Ascending aorta (tissue), 2 donors: ENCODE measurements around the gene HLA-DOB. TPM values are rescaled to one million over a fixed set of nuclear protein-coding genes. Genes with fewer than 3 reads are reported as not detected.
"Not testable (repeated sequence)": the region's sequence is repeated elsewhere in the genome, so short reads cannot be mapped to it uniquely, and the experiment has no call there.

ENCODE experiments used
- DNase-seq, 2 donors: peaks; one replicate each; pipeline ENCODE4 v3.0.0-alpha.2; 2019; ENCODE audit warnings: low spot score in 2 of 2
- H3K27ac ChIP-seq, 2 donors: fragments of 200-600 bp; sonication (generic); one replicate each; pipeline ENCODE4 v1.5.1; 2016 to 2017; ENCODE audit warnings: mild to moderate bottlenecking in 1 of 2
- H3K27me3 ChIP-seq: fragments of 200-600 bp; sonication (generic); one replicate; pipeline ENCODE4 v1.5.1; 2017
- H3K36me3 ChIP-seq, 2 donors: fragments of 200-600 bp; sonication (generic); one replicate each; pipeline ENCODE4 v1.5.1; 2016
- H3K4me1 ChIP-seq, 2 donors: fragments of 200-600 bp; sonication (generic); one replicate each; pipeline ENCODE4 v1.5.1; 2016 to 2017; ENCODE audit warnings: mild to moderate bottlenecking in 1 of 2
- H3K4me3 ChIP-seq, 2 donors: fragments of 200-600 bp; sonication (generic); one replicate each; pipeline ENCODE4 v1.5.1; 2016 to 2017; ENCODE audit warnings: mild to moderate bottlenecking in 1 of 2
- H3K9me3 ChIP-seq, 2 donors: fragments of 200-600 bp; sonication (generic); one replicate each; pipeline ENCODE4 v1.5.1; 2016
- intact Hi-C: fragments of 100-400 bp; cut with DNase I; formaldehyde crosslinking; loops from one replicate; pipeline ENCODE4 v1.15.1; 2023
- total RNA-seq: library from RNA; depleted of rRNA; stranded (reverse); fragments of >200 nt; gene quantifications from one replicate; pipeline ENCODE4 v1.1.0, GENCODE V29; 2016
- TF ChIP-seq, protein P1 (sequence below), 3 experiments: fragments of 200-600 bp in 2 of 3; fragments of 450-650 bp in 1 of 3; sonication (generic) in 2 of 3; IDR thresholded peaks; one replicate each; pipeline ENCODE4 v1.5.1; 2016 to 2019; ENCODE audit warnings: antibody characterized with exemption in 3 of 3, mild to moderate bottlenecking in 1 of 3, moderate library complexity in 1 of 3

Gene HLA-DOB
- total RNA-seq, 1 donor from 2014 or later, result not detected

DNA sequence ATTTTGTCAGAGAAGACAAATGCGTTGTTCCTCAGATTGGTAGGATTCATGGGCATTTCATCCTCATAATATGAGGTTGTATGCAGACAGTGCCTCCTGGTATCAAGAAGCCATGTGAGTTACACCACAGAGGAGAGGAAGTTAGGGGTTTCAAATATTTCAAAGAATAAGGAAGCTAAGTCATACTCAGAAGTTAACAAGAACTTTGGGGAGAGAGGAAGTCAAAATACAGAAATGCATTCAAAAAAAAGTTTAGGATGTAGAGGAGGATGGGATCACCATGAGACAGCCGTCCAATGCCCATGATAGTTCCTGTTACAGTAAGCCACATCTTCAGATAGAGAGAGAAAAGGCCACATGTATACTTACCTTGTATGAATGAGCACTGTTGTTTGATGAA, 22.3 kb downstream of the HLA-DOB start:
- H3K27me3 ChIP-seq, result no peaks in the 10 kb centered on the region
- DNase-seq, result no peak
- intact Hi-C loops, result loop anchor here (10.0 kb wide), 1 partner anchor 550 kb away; no protein-coding TSS in a partner anchor
- H3K9me3 ChIP-seq, result no peaks in the 10 kb centered on the region
- H3K4me3 ChIP-seq, result no peak overlapping the region
- H3K4me1 ChIP-seq, result no peaks in the 10 kb centered on the region
- TF ChIP-seq, protein P1, sequence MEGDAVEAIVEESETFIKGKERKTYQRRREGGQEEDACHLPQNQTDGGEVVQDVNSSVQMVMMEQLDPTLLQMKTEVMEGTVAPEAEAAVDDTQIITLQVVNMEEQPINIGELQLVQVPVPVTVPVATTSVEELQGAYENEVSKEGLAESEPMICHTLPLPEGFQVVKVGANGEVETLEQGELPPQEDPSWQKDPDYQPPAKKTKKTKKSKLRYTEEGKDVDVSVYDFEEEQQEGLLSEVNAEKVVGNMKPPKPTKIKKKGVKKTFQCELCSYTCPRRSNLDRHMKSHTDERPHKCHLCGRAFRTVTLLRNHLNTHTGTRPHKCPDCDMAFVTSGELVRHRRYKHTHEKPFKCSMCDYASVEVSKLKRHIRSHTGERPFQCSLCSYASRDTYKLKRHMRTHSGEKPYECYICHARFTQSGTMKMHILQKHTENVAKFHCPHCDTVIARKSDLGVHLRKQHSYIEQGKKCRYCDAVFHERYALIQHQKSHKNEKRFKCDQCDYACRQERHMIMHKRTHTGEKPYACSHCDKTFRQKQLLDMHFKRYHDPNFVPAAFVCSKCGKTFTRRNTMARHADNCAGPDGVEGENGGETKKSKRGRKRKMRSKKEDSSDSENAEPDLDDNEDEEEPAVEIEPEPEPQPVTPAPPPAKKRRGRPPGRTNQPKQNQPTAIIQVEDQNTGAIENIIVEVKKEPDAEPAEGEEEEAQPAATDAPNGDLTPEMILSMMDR (IDR thresholded peaks at IDR 0.05), result no peak
- no peaks in the 10 kb centered on the region for H3K36me3 ChIP-seq
- no peak overlapping the region for H3K27ac ChIP-seq

DNA sequence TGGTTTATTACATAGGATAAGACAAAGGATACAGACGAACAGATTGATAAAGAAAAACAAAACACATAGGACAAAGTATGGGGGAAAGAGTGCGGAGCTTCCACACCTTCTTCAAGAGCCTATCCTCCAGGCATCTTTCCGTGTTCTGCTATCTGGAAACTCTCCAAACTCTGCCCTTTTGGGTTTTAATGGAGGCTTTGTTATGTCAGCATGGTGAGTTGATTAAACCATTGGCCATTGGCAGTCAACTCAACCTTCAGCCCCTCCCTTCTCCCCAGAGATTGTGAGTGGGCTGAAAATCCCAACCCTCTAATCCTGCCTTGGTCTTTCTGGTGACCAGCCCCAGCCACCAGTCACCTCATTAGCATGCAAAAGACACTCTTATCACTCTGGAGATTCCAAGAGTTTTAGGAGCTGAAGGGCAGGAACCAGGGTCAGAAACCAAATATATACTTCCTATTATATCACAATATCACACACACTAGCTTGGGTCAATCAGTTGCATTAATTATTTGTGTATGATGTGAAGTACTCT, 23.8 kb downstream of the HLA-DOB start:
- Histone ChIP-seq H3K36me3 (no peaks in the 10 kb centered on the region), H3K9me3 (no peaks in the 10 kb centered on the region), H3K27ac (no peak overlapping the region), H3K4me1 (no peaks in the 10 kb centered on the region), H3K27me3 (no peaks in the 10 kb centered on the region), H3K4me3 (no peak overlapping the region)
- intact Hi-C loops, result loop anchor here (10.0 kb wide), 1 partner anchor 548 kb away; no protein-coding TSS in a partner anchor
- no peak for DNase-seq
- TF ChIP-seq, protein P1 (IDR thresholded peaks at IDR 0.05), result no peak

DNA sequence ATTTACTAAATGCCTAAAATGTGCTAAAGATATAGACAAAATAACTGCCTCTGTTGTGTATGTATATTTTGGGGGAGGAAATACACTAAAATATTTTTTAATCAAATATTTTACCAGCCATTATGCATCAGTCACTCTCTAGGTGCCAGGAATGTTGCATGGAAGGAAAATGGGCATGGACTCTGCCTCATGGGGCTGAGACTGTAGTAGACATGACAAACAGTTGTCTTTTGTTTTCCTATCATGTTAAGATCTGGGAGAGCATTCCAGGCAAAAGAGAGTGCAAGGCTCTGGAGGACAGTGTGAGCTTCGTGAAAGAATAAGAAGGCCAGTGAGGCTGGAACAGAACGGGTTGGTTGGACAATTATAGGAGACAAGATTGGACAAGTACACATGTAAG, 26.5 kb downstream of the HLA-DOB start:
- intact Hi-C loops, result loop anchor here (10.0 kb wide), 1 partner anchor 546 kb away; no protein-coding TSS in a partner anchor
- no peaks in the 10 kb centered on the region for H3K27me3 ChIP-seq
- H3K9me3 ChIP-seq, result no peaks in the 10 kb centered on the region
- no peak for DNase-seq
- no peaks in the 10 kb centered on the region for H3K4me1 ChIP-seq
- TF ChIP-seq, protein P1 (IDR thresholded peaks at IDR 0.05), result no peak
- H3K27ac ChIP-seq, result no peak overlapping the region
- no peak overlapping the region for H3K4me3 ChIP-seq
- H3K36me3 ChIP-seq, result no peaks in the 10 kb centered on the region

DNA sequence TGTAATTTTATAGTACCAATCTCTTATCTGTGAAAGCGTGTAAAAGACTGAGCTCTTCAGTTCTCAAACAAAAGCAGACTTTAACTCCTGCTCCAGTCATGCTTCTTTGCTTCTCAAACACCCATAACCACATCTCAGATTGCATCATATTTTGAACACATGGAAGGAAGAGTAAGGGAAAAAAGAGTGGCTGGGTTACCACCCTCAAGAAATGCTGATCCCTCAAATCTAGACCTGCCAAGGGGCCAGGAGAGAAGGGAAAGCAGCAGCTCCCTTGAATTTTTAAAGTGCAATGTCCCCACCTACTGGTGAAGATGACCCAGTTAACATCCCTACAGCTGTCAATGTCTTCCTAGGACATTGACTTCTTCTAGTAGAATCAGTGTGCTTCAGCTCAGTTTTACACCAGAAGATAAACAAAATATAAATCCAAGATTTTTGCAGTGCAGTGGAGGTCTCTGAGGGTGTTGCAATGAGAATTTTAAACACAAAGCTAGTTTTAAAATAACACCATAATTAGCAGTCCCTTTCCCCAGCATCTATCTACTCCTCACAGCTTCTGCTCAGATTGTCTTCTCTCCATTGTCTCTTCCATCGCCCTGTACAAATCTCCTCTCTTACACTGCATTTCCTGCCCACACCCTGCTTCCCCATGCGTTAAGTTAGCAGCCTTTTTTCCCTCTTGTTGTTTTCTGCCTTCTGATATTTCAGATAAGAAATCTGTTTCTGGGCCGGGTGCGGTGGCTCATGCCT, 30.8 kb downstream of the HLA-DOB start:
- TF ChIP-seq, protein P1 (IDR thresholded peaks at IDR 0.05), result peak; percentile 13 to 21 (median 13)
- Histone ChIP-seq H3K4me3 (no peak overlapping the region), H3K36me3 (no peaks in the 10 kb centered on the region), H3K27me3 (no peaks in the 10 kb centered on the region), H3K9me3 (no peaks in the 10 kb centered on the region), H3K27ac (no peak overlapping the region), H3K4me1 (no peaks in the 10 kb centered on the region)
- intact Hi-C loops, result no loop called here
- DNase-seq, result no peak

DNA sequence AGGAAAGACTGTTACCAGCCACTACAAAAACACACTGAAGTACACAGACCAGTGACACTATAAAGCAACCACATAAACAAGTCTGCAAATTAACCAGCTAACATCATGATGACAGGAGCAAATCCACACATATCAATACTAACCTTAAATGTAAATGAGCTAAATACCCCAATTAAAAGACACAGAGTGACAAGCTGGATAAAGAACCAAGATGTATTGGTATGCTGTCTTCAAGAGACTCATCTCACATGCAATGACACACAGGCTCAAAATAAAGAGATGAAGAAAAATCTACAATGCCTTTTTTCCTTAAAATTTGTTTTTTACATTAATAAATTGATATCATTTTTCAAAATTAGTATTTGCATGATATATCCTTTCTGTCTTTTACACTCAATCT, 33.9 kb downstream of the HLA-DOB start:
- DNase-seq, H3K4me3 ChIP-seq, H3K36me3 ChIP-seq, H3K27me3 ChIP-seq, H3K27ac ChIP-seq, intact Hi-C loops, H3K4me1 ChIP-seq, H3K9me3 ChIP-seq: not testable (repeated sequence)

DNA sequence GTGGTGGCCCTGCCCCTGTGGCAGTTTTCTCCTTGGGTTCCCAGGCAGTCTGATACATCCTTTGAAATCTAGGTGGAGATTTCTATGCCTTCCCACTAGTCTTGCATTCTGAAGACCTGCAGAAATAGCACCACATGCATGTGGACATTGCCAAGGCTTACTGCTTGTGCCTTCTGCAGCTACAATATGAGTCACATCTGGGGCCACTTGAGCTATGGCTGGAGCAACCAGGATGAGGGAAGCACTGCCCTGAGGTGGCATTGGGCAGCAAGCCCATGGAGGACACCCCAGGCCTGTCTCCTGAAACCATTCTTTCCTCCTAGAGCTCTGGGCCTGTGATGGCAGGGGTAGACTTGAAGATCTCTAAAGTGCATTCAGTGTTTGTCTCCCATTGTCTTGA, 37.8 kb downstream of the HLA-DOB start:
- Histone ChIP-seq H3K4me3 (no peak overlapping the region), H3K36me3 (no peaks in the 10 kb centered on the region), H3K27me3 (no peaks in the 10 kb centered on the region), H3K27ac (no peak overlapping the region), H3K4me1 (no peaks in the 10 kb centered on the region), H3K9me3 (no peaks in the 10 kb centered on the region)
- DNase-seq, result no peak
- TF ChIP-seq, protein P1 (IDR thresholded peaks at IDR 0.05), result no peak
- intact Hi-C loops, result no loop called here
